Upper lobe of left lung (tissue), 4 donors: Measurements from ENCODE around the gene PRAC1.

ENCODE experiments used
- EP300 ChIP-seq, 4 donors: sonication (generic); formaldehyde crosslinking; IDR thresholded peaks; one replicate each; pipeline ENCODE4 v1.5.1; 2017; ENCODE audit warnings: antibody characterized with exemption in 4 of 4, control low read depth in 2 of 4
- POLR2A ChIP-seq, 4 donors: fragments of 450-650 bp; IDR thresholded peaks; one replicate each; pipeline ENCODE4 v1.5.1; 2016 to 2017; ENCODE audit warnings: antibody characterized with exemption in 4 of 4, mild to moderate bottlenecking in 2 of 4
- POLR2AphosphoS5 ChIP-seq, 2 donors: sonication (generic); formaldehyde crosslinking; IDR thresholded peaks; one replicate each; pipeline ENCODE4 v1.5.1; 2017; ENCODE audit warnings: antibody characterized with exemption in 2 of 2
- TF ChIP-seq, protein P1 (sequence below), 6 experiments: fragments of 450-650 bp in 4 of 6; fragments of 200-600 bp in 2 of 6; sonication (generic) in 2 of 6; IDR thresholded peaks; one replicate each; pipeline ENCODE4 v1.5.1; 2016 to 2019; ENCODE audit warnings: antibody characterized with exemption in 6 of 6

DNA sequence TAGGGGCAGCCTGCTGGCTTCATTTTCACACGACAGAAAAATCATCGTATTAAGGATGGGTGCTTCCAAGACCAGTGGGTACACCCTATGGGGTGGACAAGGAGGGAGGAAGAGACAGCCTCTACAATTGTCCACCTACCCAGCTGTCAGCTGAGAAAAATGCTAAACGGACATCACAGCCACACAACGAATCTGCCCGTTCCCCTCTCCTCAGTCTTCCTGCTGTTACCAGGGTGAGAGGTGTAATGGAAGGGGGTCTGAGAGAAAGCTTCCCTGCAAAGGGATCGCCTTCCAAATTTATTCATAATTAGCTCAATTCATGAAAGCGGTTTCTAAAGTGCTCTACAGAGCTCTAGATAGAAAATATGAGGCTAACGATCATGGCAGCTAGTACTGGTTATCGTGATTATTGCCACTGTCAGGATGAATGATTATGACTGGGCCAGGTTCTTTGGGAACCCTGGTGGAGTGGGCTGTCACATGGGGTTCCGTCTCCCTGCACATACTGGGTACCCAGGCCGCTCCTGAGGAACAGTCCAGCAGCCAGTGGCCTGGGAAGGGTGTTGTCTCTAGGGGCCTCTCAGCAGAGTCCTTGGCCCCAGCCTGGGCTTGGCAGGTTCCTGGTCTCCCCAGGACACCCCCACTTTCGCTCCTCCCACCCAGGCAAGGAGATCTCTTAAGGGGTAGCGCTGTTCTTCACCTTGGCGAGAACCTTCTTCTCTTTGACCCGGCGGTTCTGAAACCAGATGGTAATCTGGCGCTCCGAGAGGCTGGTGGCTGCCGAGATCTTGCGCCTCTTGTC lies 4.0 kb upstream of the PRAC1 start:
- TF ChIP-seq, protein P1, sequence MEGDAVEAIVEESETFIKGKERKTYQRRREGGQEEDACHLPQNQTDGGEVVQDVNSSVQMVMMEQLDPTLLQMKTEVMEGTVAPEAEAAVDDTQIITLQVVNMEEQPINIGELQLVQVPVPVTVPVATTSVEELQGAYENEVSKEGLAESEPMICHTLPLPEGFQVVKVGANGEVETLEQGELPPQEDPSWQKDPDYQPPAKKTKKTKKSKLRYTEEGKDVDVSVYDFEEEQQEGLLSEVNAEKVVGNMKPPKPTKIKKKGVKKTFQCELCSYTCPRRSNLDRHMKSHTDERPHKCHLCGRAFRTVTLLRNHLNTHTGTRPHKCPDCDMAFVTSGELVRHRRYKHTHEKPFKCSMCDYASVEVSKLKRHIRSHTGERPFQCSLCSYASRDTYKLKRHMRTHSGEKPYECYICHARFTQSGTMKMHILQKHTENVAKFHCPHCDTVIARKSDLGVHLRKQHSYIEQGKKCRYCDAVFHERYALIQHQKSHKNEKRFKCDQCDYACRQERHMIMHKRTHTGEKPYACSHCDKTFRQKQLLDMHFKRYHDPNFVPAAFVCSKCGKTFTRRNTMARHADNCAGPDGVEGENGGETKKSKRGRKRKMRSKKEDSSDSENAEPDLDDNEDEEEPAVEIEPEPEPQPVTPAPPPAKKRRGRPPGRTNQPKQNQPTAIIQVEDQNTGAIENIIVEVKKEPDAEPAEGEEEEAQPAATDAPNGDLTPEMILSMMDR (IDR thresholded peaks at IDR 0.05), result no peak
- no peak for TF ChIP-seq EP300 (IDR thresholded peaks at IDR 0.05)
- TF ChIP-seq POLR2A (IDR thresholded peaks at IDR 0.05), result no peak
- TF ChIP-seq POLR2AphosphoS5 (IDR thresholded peaks at IDR 0.05), result no peak
